Activated CD8-positive, alpha-beta memory T cell treated with anti-CD3 and anti-CD28 coated beads for 48 hours (primary cell): Measurements from ENCODE around the gene HOXA7.

Source experiments
- DNase-seq, 3 experiments: peaks; one replicate each; pipeline ENCODE4 v3.0.0-alpha.2; 2020; ENCODE audit warnings: low read depth in 2 of 3, low spot score in 2 of 3

The HOXA7 gene

DNA sequence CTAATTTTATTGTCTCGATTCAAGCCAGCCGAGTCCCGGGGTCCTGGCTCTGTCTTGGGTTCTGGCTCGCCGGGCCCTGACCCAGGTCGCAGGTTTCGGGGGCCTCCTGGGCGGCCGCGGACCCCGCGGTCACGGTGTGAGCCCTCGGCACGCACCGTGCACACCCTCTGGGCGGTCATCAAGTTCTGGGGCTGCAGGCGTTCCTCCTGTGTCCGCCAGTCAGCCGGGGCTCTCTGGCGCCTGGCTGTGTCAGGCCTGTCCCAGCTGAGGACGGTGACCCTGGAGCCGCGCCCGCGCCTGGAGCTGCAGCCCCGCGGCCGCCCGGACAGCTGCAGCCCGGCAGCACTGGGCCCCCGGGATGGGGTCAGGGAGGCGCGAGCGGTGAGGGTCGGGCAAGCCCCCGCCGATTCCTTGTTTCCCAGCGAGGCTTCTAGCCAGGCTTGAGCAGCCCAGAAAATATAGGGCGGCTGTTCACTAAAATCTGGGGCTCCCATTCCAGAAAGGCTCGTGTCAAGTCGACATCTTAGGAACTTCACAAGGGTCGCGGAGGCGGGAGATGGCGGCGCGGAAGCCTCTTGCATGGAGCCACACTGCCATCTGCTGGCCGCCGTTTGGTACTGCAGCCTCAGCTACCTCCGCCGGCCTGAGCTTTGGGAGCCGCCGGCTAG is 4.2 kb upstream of the HOXA7 start:
- DNase-seq: peak; percentile 54 to 89 (median 85)

- no peak for DNase-seq
These were observed 3.7 kb upstream of the HOXA7 start for GRCh38 chr7:27160145-27160545.

DNA sequence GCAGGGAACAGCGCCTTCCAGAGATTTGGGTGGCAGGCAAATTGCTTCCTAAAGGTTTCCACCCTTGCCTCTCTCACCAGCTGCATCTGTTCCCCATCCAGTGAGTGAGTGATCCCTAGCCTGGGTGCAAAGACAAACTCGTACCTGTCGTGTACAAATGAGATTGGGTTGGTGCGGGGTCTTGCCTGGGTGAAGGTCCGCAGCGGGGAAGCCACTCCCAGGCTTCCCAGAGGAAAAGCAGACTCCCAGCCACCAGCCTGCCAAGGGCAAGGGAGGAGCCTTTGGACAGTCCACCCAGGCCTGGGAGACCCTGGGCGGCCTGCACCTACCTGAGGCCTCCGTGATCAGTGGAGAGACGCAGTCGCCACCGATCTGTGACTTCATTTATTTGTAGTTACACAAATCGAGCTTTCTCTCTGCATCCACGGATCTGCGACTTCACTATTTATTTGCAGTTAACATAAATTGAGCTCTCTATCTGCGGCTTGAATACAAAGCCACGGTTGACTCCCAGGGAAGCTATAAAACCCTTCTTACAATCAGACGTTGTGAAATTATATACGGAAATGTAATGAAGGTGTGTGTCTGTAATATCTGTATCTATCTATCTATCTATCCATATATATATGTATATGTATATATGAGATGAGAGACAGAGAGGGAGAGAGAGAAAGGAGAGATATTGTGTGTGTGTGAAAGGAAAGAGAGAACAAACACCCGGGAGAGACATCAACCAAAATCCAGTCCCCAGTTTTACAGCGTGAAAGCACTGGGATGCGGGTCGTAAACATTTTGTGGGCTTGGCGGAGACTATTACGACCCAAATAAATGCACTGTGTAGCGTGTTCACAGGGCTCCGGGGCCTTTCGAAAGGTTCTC is 3.0 kb upstream of the HOXA7 start:
- no peak for DNase-seq

DNA sequence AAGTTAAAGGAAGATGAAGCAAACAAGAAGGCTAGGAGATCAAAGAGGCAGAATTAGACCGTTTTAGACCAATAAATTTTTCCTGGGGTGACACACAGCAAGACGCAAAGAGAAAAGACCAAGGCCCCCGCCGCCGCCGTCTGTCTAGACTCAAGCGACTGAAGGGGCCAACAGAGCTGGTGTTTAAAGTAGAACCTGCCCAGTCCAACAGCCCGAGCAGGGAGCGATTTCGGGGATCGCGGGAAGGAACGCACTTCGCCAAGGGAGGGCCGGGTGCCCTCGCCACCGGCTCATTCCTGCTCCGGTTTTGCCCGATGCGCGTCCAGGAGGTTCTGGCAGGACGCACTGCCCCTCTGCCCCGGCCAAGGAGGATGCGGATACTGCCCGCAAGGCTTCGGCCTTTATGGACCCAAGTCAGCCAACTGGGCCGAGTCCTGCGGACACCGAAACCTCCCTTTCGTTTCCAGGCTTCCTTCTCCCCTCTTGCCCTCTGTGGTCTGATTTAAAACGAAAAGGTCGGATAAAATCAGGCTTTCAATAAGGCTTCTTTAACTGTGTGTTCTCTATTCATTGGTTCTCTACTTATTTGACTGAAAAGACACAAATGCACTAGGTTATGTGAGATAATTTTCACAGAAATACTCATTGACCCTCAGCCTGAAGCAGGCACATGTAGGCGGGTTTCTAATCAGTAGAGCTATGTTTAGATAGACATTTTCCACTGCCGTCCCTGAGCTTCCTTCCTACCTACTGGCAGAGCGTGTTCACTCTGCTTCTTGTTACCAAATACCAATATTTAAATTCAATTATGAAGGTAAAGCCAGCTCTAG is 2.2 kb upstream of the HOXA7 start:
- no peak for DNase-seq

GRCh38 chr7:27157702-27158431 is 1.4 kb upstream of the HOXA7 start:
- no peak for DNase-seq

DNA sequence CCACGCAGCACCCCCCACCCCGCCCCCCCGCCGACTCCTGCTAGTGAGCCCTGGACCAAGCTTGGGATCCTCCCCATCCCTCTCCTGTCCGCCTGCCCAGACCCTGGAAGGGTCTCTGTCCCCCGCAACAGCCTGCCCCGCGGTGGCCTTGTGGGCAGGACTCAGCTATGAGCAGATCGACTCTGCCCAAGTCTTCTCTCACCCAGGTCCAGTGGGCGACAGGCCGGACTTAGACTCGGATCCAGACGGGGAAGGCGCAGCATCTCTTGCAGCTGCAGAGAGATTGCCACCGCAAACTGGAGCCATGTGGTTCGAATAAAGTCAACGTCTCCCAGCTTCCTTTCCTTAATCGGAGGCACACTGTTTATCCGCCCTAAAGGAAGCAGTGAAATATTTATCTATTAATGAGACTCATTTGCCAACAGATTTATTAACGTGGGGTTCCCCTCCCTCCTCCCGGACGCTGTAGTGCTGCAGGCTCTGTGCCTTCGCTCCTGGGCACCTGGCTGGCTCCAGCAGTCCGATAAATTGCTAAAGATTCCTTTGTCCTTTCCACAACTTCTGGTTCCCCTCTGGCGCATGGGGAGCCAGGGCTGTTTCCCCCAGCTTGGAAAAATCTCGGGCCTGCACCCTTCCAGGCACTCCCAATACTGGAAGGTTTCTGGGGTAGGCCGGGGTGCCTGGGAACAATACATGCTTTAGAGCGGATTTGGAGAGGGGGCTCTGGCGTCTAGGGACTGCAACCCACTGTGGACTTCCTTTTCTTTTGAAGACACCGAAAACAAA is 634 bp upstream of the HOXA7 start:
- no peak for DNase-seq

DNA sequence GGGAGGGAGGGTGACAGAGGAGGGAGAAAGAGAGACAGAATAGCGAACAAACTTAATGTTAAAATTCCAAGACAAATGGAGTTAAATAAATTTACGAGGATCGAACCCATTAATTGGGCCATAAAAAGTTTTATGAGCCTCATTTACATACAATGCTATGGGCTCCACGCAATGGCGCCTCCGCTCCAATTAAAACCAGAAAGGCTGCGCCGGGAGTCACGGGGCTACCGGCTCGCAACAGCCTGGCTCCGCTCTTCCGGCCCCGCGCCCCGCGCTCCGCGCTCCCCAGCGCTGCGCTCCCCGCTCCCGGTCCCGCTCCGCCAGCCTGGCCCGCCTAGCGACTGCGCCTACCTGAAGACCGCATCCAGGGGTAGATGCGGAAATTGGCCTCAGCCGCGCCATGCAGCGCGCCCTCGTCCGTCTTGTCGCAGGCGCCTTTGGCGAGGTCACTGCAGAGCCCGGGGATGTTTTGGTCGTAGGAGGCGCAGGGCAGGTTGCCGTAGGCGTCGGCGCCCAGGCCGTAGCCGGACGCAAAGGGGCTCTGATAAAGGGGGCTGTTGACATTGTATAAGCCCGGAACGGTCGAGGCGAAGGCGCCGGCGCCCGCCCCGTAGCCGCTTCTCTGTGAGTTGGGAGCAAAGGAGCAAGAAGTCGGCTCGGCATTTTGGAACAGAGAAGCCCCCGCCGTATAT is 513 bp downstream of the HOXA7 start:
- no peak for DNase-seq

DNA sequence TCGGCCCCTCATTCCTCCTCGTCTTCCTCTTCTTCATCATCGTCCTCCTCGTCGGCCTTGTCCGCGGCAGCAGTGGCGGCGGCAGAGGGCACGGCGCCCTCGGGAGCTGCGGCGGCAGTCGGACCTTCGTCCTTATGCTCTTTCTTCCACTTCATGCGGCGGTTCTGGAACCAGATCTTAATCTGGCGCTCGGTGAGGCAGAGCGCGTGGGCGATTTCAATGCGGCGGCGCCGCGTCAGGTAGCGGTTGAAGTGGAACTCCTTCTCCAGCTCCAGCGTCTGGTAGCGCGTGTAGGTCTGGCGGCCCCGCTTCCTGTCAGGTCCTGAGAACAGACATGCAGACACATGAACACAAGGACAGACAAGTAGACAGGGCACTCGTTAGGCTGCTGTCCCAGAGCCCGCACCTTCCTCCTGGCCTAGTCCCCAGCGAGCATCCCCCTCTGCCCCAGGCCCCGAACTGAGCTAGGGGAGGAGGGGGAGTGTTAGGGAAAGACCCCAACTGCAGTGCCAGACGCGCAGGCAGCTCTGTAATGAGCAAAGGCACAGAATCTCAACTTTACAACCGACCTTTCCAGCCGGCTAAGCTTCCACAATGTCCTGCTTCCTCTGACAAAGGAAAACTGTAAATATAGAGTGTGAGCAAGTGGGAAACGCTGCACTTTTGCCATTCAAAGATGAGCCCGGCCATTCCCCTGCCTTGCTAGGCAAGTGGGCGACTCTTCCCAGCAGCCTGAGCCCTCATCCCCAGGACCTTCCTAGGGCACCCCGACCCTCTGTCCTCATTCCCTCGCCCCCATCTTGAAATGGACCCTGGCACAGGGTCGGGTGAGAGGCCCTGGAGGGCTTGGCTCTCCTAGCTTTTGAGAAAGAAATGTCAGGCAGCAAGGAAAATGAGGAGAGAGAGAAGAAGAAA is 1.3 kb downstream of the HOXA7 start:
- no peak for DNase-seq

DNA sequence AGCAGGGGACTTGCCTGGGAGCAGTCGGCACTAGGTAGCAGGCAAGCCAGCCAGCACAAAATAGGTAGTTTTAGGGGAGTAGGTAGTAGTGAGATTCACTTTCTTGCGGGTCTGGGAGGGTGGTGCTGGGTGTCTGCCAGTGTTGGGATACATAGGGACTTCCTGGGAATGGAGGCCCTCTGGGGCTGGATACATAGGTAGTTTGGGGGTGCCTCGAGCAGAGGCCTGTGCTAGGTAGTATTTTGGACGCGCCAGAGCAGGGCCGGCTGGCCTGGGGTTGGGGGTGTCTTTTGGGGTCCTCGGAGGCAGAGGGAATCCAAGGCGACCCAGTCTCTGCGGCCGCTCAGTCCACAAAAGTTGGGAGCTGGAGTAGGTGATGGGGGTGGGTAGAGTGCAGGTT is 2.1 kb downstream of the HOXA7 start:
- no peak for DNase-seq

- DNase-seq: no peak
These were observed 2.9 kb downstream of the HOXA7 start for GRCh38 chr7:27153526-27153925.

GRCh38 chr7:27152816-27153442 is 3.5 kb downstream of the HOXA7 start:
- no peak for DNase-seq

GRCh38 chr7:27151931-27152815 is 4.3 kb downstream of the HOXA7 start, which contains the start of gene HOXA3:
HOXA3 (minus strand) TSS chr7:27152583; CDS start chr7:27110640, 41,943 bp downstream.
- DNase-seq: no peak

DNA sequence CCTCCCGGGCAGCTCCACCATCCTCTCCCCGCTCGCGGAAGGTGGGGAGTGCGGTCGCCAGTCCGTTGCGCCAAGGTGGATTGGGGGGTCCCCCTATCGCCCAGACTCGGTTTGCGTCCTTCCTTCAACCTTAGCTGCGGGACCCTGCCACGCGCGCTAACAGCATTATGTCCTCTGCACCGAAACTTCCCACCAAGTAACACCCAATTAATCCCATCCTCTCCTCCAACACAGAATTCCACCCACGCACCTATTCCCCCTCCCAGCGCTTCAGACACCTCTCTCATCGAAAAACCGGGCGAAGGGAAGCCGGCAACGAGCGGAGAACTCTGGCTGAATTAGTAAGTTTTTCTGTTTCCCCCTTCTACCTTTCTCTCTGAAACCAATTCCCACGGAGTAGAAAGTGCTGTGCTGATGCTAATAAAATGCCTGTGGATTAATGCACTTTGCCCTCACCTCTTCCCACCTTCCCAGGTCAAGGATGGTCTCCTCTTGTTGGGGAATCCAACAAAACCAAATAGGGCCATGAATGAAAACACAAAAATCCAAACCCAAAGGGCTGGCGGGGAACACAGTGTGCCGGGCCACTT is 5.0 kb downstream of the HOXA7 start:
- DNase-seq: no peak

DNA sequence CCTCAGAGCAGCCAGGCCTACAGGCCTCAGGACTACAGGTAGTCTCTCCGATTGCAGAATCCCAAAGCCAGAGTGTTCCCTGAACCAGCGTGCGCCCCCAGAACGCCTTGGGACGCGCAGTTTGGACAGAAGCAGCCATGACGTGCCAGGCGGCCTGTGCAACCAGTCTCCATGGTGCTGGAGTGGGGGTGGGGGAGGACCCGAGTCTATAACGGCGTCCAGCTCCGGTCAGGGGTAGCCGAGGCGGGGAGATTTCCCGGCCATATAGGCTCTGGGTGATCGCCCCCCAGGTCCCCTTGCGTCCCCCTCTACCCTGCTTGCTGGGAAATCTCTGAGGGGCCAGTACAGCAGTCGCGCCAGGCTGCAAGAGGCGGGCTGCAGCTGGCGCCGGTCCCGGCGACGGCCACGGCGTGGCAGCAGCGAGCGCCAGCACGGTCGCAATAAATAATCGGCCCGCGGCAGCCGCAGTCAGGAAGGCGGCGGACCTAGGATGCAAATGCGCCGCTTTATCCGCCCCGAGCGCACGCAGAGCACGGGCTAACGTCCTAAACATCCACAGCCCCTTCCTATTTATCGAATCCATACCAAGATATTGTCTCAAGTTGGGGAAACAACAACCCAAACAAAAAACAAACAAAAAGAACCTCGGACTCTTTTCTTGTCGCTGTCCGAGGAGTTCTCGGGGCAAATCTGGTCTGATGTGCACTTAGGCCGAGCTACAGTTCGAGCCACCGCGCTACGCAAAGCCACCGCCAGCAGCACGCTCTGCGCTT is 5.7 kb downstream of the HOXA7 start:
- DNase-seq: peak in 1 of 3 experiments; percentile 40

- no peak for DNase-seq
These were observed 6.5 kb downstream of the HOXA7 start for GRCh38 chr7:27149842-27150567.
